ENCODE measurements around the gene ANKRD16. TPM values are rescaled to one million over a fixed set of nuclear protein-coding genes. Genes with fewer than 3 reads are reported as not detected.
A peak's percentile ranks its signal among the peaks of the same experiment; 100 is the strongest.
"Not testable (repeated sequence)": the region's sequence is repeated elsewhere in the genome, so short reads cannot be mapped to it uniquely, and the experiment has no call there.

The ANKRD16 gene
- total and polyA plus RNA-seq, 3 experiments from 2014 or later: 3.2 to 8.5 (median 7.2) TPM

GRCh38 chr10:5840314-5841307, 49.1 kb downstream of the ANKRD16 start:
- POLR2A ChIA-PET: interaction anchor here (0.6 kb wide), 1 partner anchor 153 kb away, joined by 3 read pairs; no protein-coding TSS in a partner anchor
- no peaks in the 10 kb centered on the region for H3K36me3 Mint-ChIP-seq

GRCh38 chr10:5836181-5836580, 53.5 kb downstream of the ANKRD16 start:
- H3K27me3 Mint-ChIP-seq; H3K36me3 ChIP-seq (ENCODE audit: insufficient read depth, low read length); DNase-seq; H3K4me1 ChIP-seq (ENCODE audit: insufficient read depth, low read length); H3K27ac ChIP-seq (ENCODE audit: low read depth, low read length); H3K27me3 ChIP-seq (ENCODE audit: insufficient read depth, low read length, poor library complexity, severe bottlenecking); H3K9me3 ChIP-seq (ENCODE audit: low read length); H3K27ac Mint-ChIP-seq; CTCF ChIA-PET; H3K4me3 ChIP-seq (ENCODE audit: low read length); H3K4me1 Mint-ChIP-seq; POLR2A ChIA-PET; H3K9me3 Mint-ChIP-seq; H3K4me3 Mint-ChIP-seq; H3K36me3 Mint-ChIP-seq: not testable (repeated sequence)

More at GRCh38 chr10:5840314-5841307, 49.1 kb downstream of the ANKRD16 start:
- CTCF ChIA-PET: interaction anchor here (1.1 to 1.2 kb wide), 2 partner anchors 20 to 39 kb away, joined by 3 read pairs; no protein-coding TSS in a partner anchor
- Histone ChIP-seq H3K27ac (ENCODE audit: low read depth, low read length) (no peak overlapping the region), H3K4me3 (ENCODE audit: low read length) (no peak overlapping the region), H3K36me3 (ENCODE audit: insufficient read depth, low read length) (no peaks in the 10 kb centered on the region), H3K4me1 (ENCODE audit: insufficient read depth, low read length) (no peaks in the 10 kb centered on the region), H3K9me3 (ENCODE audit: low read length) (no peaks in the 10 kb centered on the region), H3K27me3 (ENCODE audit: insufficient read depth, low read length, poor library complexity, severe bottlenecking) (no peaks in the 10 kb centered on the region)
- peaks cover 5 to 13% of the 10 kb centered on the region in 2 donors for H3K27me3 Mint-ChIP-seq
- H3K4me3 Mint-ChIP-seq: no peak overlapping the region
- H3K27ac Mint-ChIP-seq: peak overlapping the region in 2 of 8 donors; percentile 28 to 83
- peaks cover 6 to 13% (median 7%) of the 10 kb centered on the region in 3 donors for H3K4me1 Mint-ChIP-seq
- DNase-seq: no peak
- H3K9me3 Mint-ChIP-seq: no peaks in the 10 kb centered on the region

GRCh38 chr10:5835446-5836095, 54.1 kb downstream of the ANKRD16 start:
- H3K4me1 Mint-ChIP-seq: peaks cover 0 to 1% (median 0%) of the 10 kb centered on the region in 3 donors
- no peak overlapping the region for H3K27ac ChIP-seq (ENCODE audit: low read depth, low read length)
- H3K27me3 ChIP-seq (ENCODE audit: insufficient read depth, low read length, poor library complexity, severe bottlenecking): no peaks in the 10 kb centered on the region
- no peak overlapping the region for H3K4me3 Mint-ChIP-seq
- H3K27me3 Mint-ChIP-seq: peaks cover 1 to 3% of the 10 kb centered on the region in 2 donors
- ChIA-PET CTCF (no interaction called here), POLR2A (no interaction called here)
- no peaks in the 10 kb centered on the region for H3K36me3 Mint-ChIP-seq
- DNase-seq: no peak
- H3K9me3 ChIP-seq (ENCODE audit: low read length): no peaks in the 10 kb centered on the region
- H3K4me1 ChIP-seq (ENCODE audit: insufficient read depth, low read length): no peaks in the 10 kb centered on the region
- no peak overlapping the region for H3K4me3 ChIP-seq (ENCODE audit: low read length)
- H3K27ac Mint-ChIP-seq: no peak overlapping the region
- no peaks in the 10 kb centered on the region for H3K9me3 Mint-ChIP-seq
- no peaks in the 10 kb centered on the region for H3K36me3 ChIP-seq (ENCODE audit: insufficient read depth, low read length)

- Mint-ChIP-seq H3K27ac (no peak overlapping the region), H3K9me3 (no peaks in the 10 kb centered on the region), H3K4me1 (no peaks in the 10 kb centered on the region), H3K36me3 (no peaks in the 10 kb centered on the region), H3K27me3 (peaks cover 0 to 1% of the 10 kb centered on the region in 2 donors), H3K4me3 (no peak overlapping the region)
- Histone ChIP-seq H3K4me1 (ENCODE audit: insufficient read depth, low read length) (no peaks in the 10 kb centered on the region), H3K27me3 (ENCODE audit: insufficient read depth, low read length, poor library complexity, severe bottlenecking) (no peaks in the 10 kb centered on the region), H3K36me3 (ENCODE audit: insufficient read depth, low read length) (no peaks in the 10 kb centered on the region), H3K9me3 (ENCODE audit: low read length) (no peaks in the 10 kb centered on the region), H3K4me3 (ENCODE audit: low read length) (no peak overlapping the region), H3K27ac (ENCODE audit: low read depth, low read length) (no peak overlapping the region)
- POLR2A ChIA-PET: no interaction called here
- CTCF ChIA-PET: no interaction called here
- DNase-seq: no peak
Measured at GRCh38 chr10:5833814-5834213, 55.9 kb downstream of the ANKRD16 start.

GRCh38 chr10:5832946-5833345, 56.7 kb downstream of the ANKRD16 start:
- Mint-ChIP-seq H3K27me3 (peaks cover 0 to 1% of the 10 kb centered on the region in 2 donors), H3K4me1 (no peaks in the 10 kb centered on the region), H3K4me3 (no peak overlapping the region), H3K36me3 (no peaks in the 10 kb centered on the region), H3K27ac (no peak overlapping the region), H3K9me3 (no peaks in the 10 kb centered on the region)
- no peaks in the 10 kb centered on the region for H3K27me3 ChIP-seq (ENCODE audit: insufficient read depth, low read length, poor library complexity, severe bottlenecking)
- ChIA-PET POLR2A (no interaction called here), CTCF (no interaction called here)
- DNase-seq: no peak
- no peak overlapping the region for H3K27ac ChIP-seq (ENCODE audit: low read depth, low read length)
- H3K4me1 ChIP-seq (ENCODE audit: insufficient read depth, low read length): no peaks in the 10 kb centered on the region
- no peaks in the 10 kb centered on the region for H3K9me3 ChIP-seq (ENCODE audit: low read length)
- H3K36me3 ChIP-seq (ENCODE audit: insufficient read depth, low read length): no peaks in the 10 kb centered on the region
- H3K4me3 ChIP-seq (ENCODE audit: low read length): no peak overlapping the region

GRCh38 chr10:5831446-5831782, 58.3 kb downstream of the ANKRD16 start:
- H3K4me1 Mint-ChIP-seq: no peaks in the 10 kb centered on the region
- ChIA-PET CTCF (no interaction called here), POLR2A (no interaction called here)
- peaks cover 0 to 1% of the 10 kb centered on the region in 2 donors for H3K27me3 Mint-ChIP-seq
- no peak overlapping the region for H3K4me3 Mint-ChIP-seq
- no peaks in the 10 kb centered on the region for H3K36me3 Mint-ChIP-seq
- Histone ChIP-seq H3K4me1 (ENCODE audit: insufficient read depth, low read length) (no peaks in the 10 kb centered on the region), H3K36me3 (ENCODE audit: insufficient read depth, low read length) (no peaks in the 10 kb centered on the region), H3K4me3 (ENCODE audit: low read length) (no peak overlapping the region), H3K27ac (ENCODE audit: low read depth, low read length) (no peak overlapping the region), H3K27me3 (ENCODE audit: insufficient read depth, low read length, poor library complexity, severe bottlenecking) (no peaks in the 10 kb centered on the region), H3K9me3 (ENCODE audit: low read length) (no peaks in the 10 kb centered on the region)
- H3K27ac Mint-ChIP-seq: no peak overlapping the region
- no peaks in the 10 kb centered on the region for H3K9me3 Mint-ChIP-seq
- DNase-seq: no peak

- no peak overlapping the region for H3K4me3 Mint-ChIP-seq
- Histone ChIP-seq H3K4me3 (ENCODE audit: low read length) (no peak overlapping the region), H3K27me3 (ENCODE audit: insufficient read depth, low read length, poor library complexity, severe bottlenecking) (no peaks in the 10 kb centered on the region), H3K4me1 (ENCODE audit: insufficient read depth, low read length) (no peaks in the 10 kb centered on the region), H3K36me3 (ENCODE audit: insufficient read depth, low read length) (no peaks in the 10 kb centered on the region), H3K9me3 (ENCODE audit: low read length) (no peaks in the 10 kb centered on the region), H3K27ac (ENCODE audit: low read depth, low read length) (no peak overlapping the region)
- ChIA-PET CTCF (no interaction called here), POLR2A (no interaction called here)
- no peaks in the 10 kb centered on the region for H3K9me3 Mint-ChIP-seq
- no peak for DNase-seq
- H3K27ac Mint-ChIP-seq: no peak overlapping the region
- no peaks in the 10 kb centered on the region for H3K4me1 Mint-ChIP-seq
- no peaks in the 10 kb centered on the region for H3K36me3 Mint-ChIP-seq
- peaks cover 0 to 1% of the 10 kb centered on the region in 2 donors for H3K27me3 Mint-ChIP-seq
Measured at GRCh38 chr10:5830629-5831445, 58.9 kb downstream of the ANKRD16 start.

GRCh38 chr10:5829267-5829666, 60.4 kb downstream of the ANKRD16 start:
- Mint-ChIP-seq H3K36me3 (no peaks in the 10 kb centered on the region), H3K4me1 (no peaks in the 10 kb centered on the region), H3K27ac (no peak overlapping the region), H3K9me3 (no peaks in the 10 kb centered on the region), H3K4me3 (no peak overlapping the region), H3K27me3 (peaks cover 0 to 1% of the 10 kb centered on the region in 2 donors)
- ChIA-PET POLR2A (no interaction called here), CTCF (no interaction called here)
- no peak overlapping the region for H3K27ac ChIP-seq (ENCODE audit: low read depth, low read length)
- H3K4me3 ChIP-seq (ENCODE audit: low read length): no peak overlapping the region
- H3K36me3 ChIP-seq (ENCODE audit: insufficient read depth, low read length): no peaks in the 10 kb centered on the region
- H3K27me3 ChIP-seq (ENCODE audit: insufficient read depth, low read length, poor library complexity, severe bottlenecking): no peaks in the 10 kb centered on the region
- no peak for DNase-seq
- no peaks in the 10 kb centered on the region for H3K4me1 ChIP-seq (ENCODE audit: insufficient read depth, low read length)
- no peaks in the 10 kb centered on the region for H3K9me3 ChIP-seq (ENCODE audit: low read length)

Measured in CD8-positive, alpha-beta memory T cell (primary cell).